ENCODE data around the gene APMAP. TPM values are rescaled to one million over a fixed set of nuclear protein-coding genes. Genes with fewer than 3 reads are reported as not detected.

Gene APMAP
- total and polyA plus RNA-seq, 3 donors from 2014 or later: 92.3 to 135 (median 105) TPM

- peaks cover 6% of the 10 kb centered on the region for H3K4me1 ChIP-seq
- H3K27ac ChIP-seq: no peak overlapping the region
- no peak for DNase-seq
- no peaks in the 10 kb centered on the region for H3K9me3 ChIP-seq
- H3K4me3 ChIP-seq: no peak overlapping the region
- no peaks in the 10 kb centered on the region for H3K27me3 ChIP-seq
- 96% methylated on average over 15 of the region's 15 CpGs for WGBS, 2 donors
- H3K36me3 ChIP-seq (ENCODE audit: low read depth, missing control alignments): no peaks in the 10 kb centered on the region
- no peak for TF ChIP-seq CTCF (IDR thresholded peaks at IDR 0.05)
- TF ChIP-seq POLR2A (IDR thresholded peaks at IDR 0.05): no peak
- intact Hi-C loops (cut with DNase I; ENCODE audit: low total_unique reads): no loop called here
Observed at GRCh38 chr20:24966317-24967012, 26.1 kb downstream of the APMAP start.

GRCh38 chr20:24965065-24965919 is 27.3 kb downstream of the APMAP start:
- intact Hi-C loops (cut with DNase I; ENCODE audit: low total_unique reads): no loop called here
- no peaks in the 10 kb centered on the region for H3K9me3 ChIP-seq
- H3K4me1 ChIP-seq: peaks cover 6% of the 10 kb centered on the region
- H3K27ac ChIP-seq: peak overlapping the region in 1 of 2 donors; percentile 50
- no peak for DNase-seq
- H3K36me3 ChIP-seq (ENCODE audit: low read depth, missing control alignments): no peaks in the 10 kb centered on the region
- no peak for TF ChIP-seq CTCF (IDR thresholded peaks at IDR 0.05)
- no peak for TF ChIP-seq POLR2A (IDR thresholded peaks at IDR 0.05)
- no peak overlapping the region for H3K4me3 ChIP-seq
- H3K27me3 ChIP-seq: no peaks in the 10 kb centered on the region
- 88% methylated on average over 4 to 7 of the region's 7 CpGs for WGBS, 2 donors

GRCh38 chr20:24964506-24964840 is 28.1 kb downstream of the APMAP start:
- TF ChIP-seq CTCF (IDR thresholded peaks at IDR 0.05) (no peak), POLR2A (IDR thresholded peaks at IDR 0.05) (no peak)
- 85 to 87% methylated on average over 9 of the region's 9 CpGs for WGBS, 2 donors
- no peaks in the 10 kb centered on the region for H3K36me3 ChIP-seq (ENCODE audit: low read depth, missing control alignments)
- no peak overlapping the region for H3K4me3 ChIP-seq
- DNase-seq: no peak
- no peaks in the 10 kb centered on the region for H3K27me3 ChIP-seq
- H3K27ac ChIP-seq: peak overlapping the region in 1 of 2 donors; percentile 39
- intact Hi-C loops (cut with DNase I; ENCODE audit: low total_unique reads): no loop called here
- peaks cover 6% of the 10 kb centered on the region for H3K4me1 ChIP-seq
- H3K9me3 ChIP-seq: no peaks in the 10 kb centered on the region

GRCh38 chr20:24963672-24964505 is 28.7 kb downstream of the APMAP start:
- H3K27me3 ChIP-seq: no peaks in the 10 kb centered on the region
- H3K4me3 ChIP-seq: no peak overlapping the region
- peak; percentile 58 for DNase-seq
- no peaks in the 10 kb centered on the region for H3K36me3 ChIP-seq (ENCODE audit: low read depth, missing control alignments)
- H3K4me1 ChIP-seq: peaks cover 6% of the 10 kb centered on the region
- H3K27ac ChIP-seq: peak overlapping the region in 1 of 2 donors; percentile 39
- 74 to 87% methylated on average over 13 to 21 of the region's 21 CpGs for WGBS, 2 donors
- TF ChIP-seq CTCF (IDR thresholded peaks at IDR 0.05) (no peak), POLR2A (IDR thresholded peaks at IDR 0.05) (no peak)
- intact Hi-C loops (cut with DNase I; ENCODE audit: low total_unique reads): no loop called here
- no peaks in the 10 kb centered on the region for H3K9me3 ChIP-seq

Measured in testis (tissue), 3 donors.